Neural progenitor cell (in vitro differentiated cells): Measurements from ENCODE around the gene MYL5. TPM values are rescaled to one million over a fixed set of nuclear protein-coding genes. Genes with fewer than 3 reads are reported as not detected.

ENCODE experiments used
- DNase-seq: peaks from one replicate; pipeline ENCODE4 v3.0.0-alpha.2; 2016; ENCODE audit warnings: low spot score
- H2AFZ ChIP-seq: fragments of 200-600 bp; sonication (generic); replicated peaks from 2 replicates; pipeline ENCODE4 v1.6.1; 2016; ENCODE audit warnings: antibody characterized with exemption
- H3F3A ChIP-seq: fragments of 200-600 bp; sonication (generic); 2 replicates; pipeline ENCODE4 v1.6.1; 2016; ENCODE audit warnings: antibody characterized with exemption, low read depth
- H3K27ac ChIP-seq: fragments of 200-600 bp; sonication (generic); 2 replicates; pipeline ENCODE4 v1.5.1; 2016; ENCODE audit warnings: mild to moderate bottlenecking
- H3K27me3 ChIP-seq: fragments of 200-600 bp; sonication (generic); 2 replicates; pipeline ENCODE4 v1.6.1; 2016; ENCODE audit warnings: mild to moderate bottlenecking, moderate library complexity
- H3K36me3 ChIP-seq: fragments of 200-600 bp; sonication (generic); 2 replicates; pipeline ENCODE4 v1.5.1; 2016
- H3K4me1 ChIP-seq: fragments of 200-600 bp; sonication (generic); 2 replicates; pipeline ENCODE4 v1.6.1; 2016; ENCODE audit warnings: mixed run types
- H3K4me2 ChIP-seq: fragments of 200-600 bp; sonication (generic); 2 replicates; pipeline ENCODE4 v1.6.1; 2016
- H3K4me3 ChIP-seq: fragments of 200-600 bp; sonication (generic); 2 replicates; pipeline ENCODE4 v1.5.1; 2016
- H3K79me2 ChIP-seq: fragments of 200-600 bp; sonication (generic); 2 replicates; pipeline ENCODE4 v1.6.1; 2016; ENCODE audit warnings: low read depth
- H3K9ac ChIP-seq: fragments of 200-600 bp; sonication (generic); 2 replicates; pipeline ENCODE4 v1.6.1; 2016
- H3K9me3 ChIP-seq: fragments of 200-600 bp; sonication (generic); 2 replicates; pipeline ENCODE4 v1.5.1; 2016; ENCODE audit warnings: low read depth
- H4K20me1 ChIP-seq: fragments of 200-600 bp; sonication (generic); 2 replicates; pipeline ENCODE4 v1.6.1; 2016; ENCODE audit warnings: low read depth
- H3K27ac Mint-ChIP-seq: 3 replicates; pipeline ENCODE4 v1.8.0; 2021; ENCODE audit warnings: mixed read lengths
- H3K27me3 Mint-ChIP-seq: 2 replicates; pipeline ENCODE4 v1.8.0; 2022; ENCODE audit warnings: low read depth, mild to moderate bottlenecking, inconsistent platforms, moderate library complexity, mixed read lengths; ENCODE audit not compliant: insufficient read depth
- H3K36me3 Mint-ChIP-seq: 3 replicates; pipeline ENCODE4 v1.8.0; 2021; ENCODE audit warnings: mixed read lengths
- H3K4me1 Mint-ChIP-seq: 3 replicates; pipeline ENCODE4 v1.8.0; 2021; ENCODE audit warnings: mixed read lengths
- H3K4me3 Mint-ChIP-seq: 3 replicates; pipeline ENCODE4 v1.8.0; 2021; ENCODE audit warnings: mild to moderate bottlenecking, moderate library complexity, mixed read lengths
- H3K9me3 Mint-ChIP-seq: 3 replicates; pipeline ENCODE4 v1.8.0; 2020; ENCODE audit warnings: mixed read lengths
- EZH2 ChIP-seq: fragments of 200-600 bp; sonication (generic); IDR thresholded peaks from 2 replicates; pipeline ENCODE4 v1.6.1; 2017; ENCODE audit warnings: antibody characterized with exemption, mild to moderate bottlenecking, moderate library complexity
- EZH2phosphoT487 ChIP-seq: fragments of 200-600 bp; sonication (generic); IDR thresholded peaks from 2 replicates; pipeline ENCODE4 v1.6.1; 2017; ENCODE audit warnings: antibody characterized with exemption
- total RNA-seq: library from RNA; depleted of rRNA; stranded (reverse); fragments of >200 nt; gene quantifications from 2 replicates; pipeline ENCODE4 v1.2.3, GENCODE V29; 2015; ENCODE audit warnings: low replicate concordance
- TF ChIP-seq, protein P1 (sequence below): fragments of 200-600 bp; sonication (generic); IDR thresholded peaks from 2 replicates; pipeline ENCODE4 v1.5.1; 2017; ENCODE audit warnings: antibody characterized with exemption, mild to moderate bottlenecking

Gene MYL5
- total RNA-seq, 1 donor from 2014 or later = 0.21 TPM

DNA sequence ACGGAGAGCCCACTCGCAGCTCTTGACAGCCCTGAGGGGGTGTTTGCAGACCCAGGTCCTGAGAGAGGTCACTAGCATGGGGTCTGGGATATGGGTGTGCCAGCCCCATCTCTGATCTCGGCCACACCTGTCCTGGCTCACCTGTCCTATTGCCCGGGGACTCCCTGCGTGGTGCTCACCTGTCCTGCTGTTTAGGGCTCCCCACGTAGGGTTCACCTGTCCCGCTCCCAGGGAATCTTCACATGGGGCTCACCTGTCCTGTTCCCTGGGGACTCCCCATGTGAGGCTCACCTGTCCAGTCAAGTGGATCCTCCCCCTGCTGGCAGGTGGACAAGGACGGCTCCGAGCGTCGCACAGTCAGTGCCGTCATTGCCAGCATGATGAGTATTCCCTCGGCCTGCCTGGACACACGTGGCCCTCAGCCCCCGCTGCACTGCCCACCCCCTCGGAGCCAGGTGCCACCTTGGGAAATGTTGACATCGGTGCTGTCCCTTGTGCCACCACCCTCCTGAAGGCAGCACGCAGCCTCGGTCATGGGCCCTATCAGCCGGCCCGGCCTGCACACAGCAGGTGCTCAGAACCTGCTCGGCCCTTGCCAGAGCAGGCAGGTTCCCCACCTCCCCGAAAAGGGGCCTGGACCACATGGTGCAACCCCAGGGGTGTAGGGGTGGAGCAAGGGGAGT lies 8.3 kb downstream of the MYL5 start:
- H3K9me3 Mint-ChIP-seq = peaks cover 3% of the 10 kb centered on the region
- H3K27ac ChIP-seq = no peak overlapping the region
- H3K36me3 ChIP-seq = no peaks in the 10 kb centered on the region
- peaks cover 9% of the 10 kb centered on the region for H3K27me3 Mint-ChIP-seq
- H3K9me3 ChIP-seq = no peaks in the 10 kb centered on the region
- peak overlapping the region; percentile 38 for H3K4me3 Mint-ChIP-seq
- peaks cover 10% of the 10 kb centered on the region for H3K27me3 ChIP-seq
- no peak overlapping the region for H2AFZ ChIP-seq
- TF ChIP-seq EZH2 (no peak), EZH2phosphoT487 (no peak)
- TF ChIP-seq, protein P1, sequence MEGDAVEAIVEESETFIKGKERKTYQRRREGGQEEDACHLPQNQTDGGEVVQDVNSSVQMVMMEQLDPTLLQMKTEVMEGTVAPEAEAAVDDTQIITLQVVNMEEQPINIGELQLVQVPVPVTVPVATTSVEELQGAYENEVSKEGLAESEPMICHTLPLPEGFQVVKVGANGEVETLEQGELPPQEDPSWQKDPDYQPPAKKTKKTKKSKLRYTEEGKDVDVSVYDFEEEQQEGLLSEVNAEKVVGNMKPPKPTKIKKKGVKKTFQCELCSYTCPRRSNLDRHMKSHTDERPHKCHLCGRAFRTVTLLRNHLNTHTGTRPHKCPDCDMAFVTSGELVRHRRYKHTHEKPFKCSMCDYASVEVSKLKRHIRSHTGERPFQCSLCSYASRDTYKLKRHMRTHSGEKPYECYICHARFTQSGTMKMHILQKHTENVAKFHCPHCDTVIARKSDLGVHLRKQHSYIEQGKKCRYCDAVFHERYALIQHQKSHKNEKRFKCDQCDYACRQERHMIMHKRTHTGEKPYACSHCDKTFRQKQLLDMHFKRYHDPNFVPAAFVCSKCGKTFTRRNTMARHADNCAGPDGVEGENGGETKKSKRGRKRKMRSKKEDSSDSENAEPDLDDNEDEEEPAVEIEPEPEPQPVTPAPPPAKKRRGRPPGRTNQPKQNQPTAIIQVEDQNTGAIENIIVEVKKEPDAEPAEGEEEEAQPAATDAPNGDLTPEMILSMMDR = no peak
- H3K4me1 Mint-ChIP-seq = peaks cover 7% of the 10 kb centered on the region
- no peak overlapping the region for H3K9ac ChIP-seq
- H3K4me1 ChIP-seq = peaks cover 8% of the 10 kb centered on the region
- H3K36me3 Mint-ChIP-seq = no peaks in the 10 kb centered on the region
- no peak overlapping the region for H3K27ac Mint-ChIP-seq
- H3K4me3 ChIP-seq = no peak overlapping the region
- H4K20me1 ChIP-seq = no peaks in the 10 kb centered on the region
- H3K79me2 ChIP-seq = no peaks in the 10 kb centered on the region
- DNase-seq = no peak
- no peak overlapping the region for H3K4me2 ChIP-seq
- H3F3A ChIP-seq = peaks cover 4% of the 10 kb centered on the region

DNA sequence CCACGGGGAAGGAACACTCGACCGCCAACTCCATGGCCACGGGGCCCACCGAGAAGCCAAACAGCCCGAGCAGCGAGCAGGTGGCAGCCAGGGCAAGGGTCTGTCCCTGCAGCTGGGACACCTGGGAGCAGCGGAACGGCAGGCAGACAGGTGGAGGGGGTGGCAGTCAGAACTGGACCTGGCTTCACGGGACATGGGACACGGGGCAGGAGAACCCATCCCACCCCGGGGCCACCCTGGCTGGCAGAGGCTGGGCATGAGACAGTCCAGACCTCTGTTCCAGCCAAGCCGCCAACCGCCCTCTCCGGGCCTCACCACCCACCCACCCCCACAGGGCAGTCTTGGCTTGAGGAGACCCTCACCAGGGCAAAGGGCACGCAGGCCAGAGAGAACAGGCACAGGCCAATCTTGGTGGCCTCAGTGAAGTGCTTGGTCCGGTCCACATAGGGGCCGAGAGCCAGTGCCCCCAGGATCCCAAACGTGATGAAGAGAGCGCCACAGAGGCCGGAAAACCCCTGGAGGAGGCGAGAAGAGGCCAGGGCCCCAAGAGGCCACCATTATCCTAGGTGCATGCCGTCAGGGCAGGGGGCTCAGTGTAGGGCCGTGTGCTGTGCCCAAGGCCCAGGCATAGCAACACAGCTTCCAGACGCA lies 9.0 kb downstream of the MYL5 start:
- no peak for TF ChIP-seq EZH2
- no peak for TF ChIP-seq EZH2phosphoT487
- Histone ChIP-seq H3K4me3 (no peak overlapping the region), H4K20me1 (no peaks in the 10 kb centered on the region), H3K36me3 (no peaks in the 10 kb centered on the region), H3K9me3 (no peaks in the 10 kb centered on the region), H3K27ac (no peak overlapping the region), H3K79me2 (no peaks in the 10 kb centered on the region), H2AFZ (no peak overlapping the region), H3K4me1 (peaks cover 8% of the 10 kb centered on the region), H3K4me2 (no peak overlapping the region), H3K9ac (no peak overlapping the region), H3K27me3 (peaks cover 10% of the 10 kb centered on the region), H3F3A (peaks cover 4% of the 10 kb centered on the region)
- Mint-ChIP-seq H3K27ac (peak overlapping the region; percentile 33), H3K9me3 (peaks cover 3% of the 10 kb centered on the region), H3K27me3 (peaks cover 10% of the 10 kb centered on the region), H3K36me3 (no peaks in the 10 kb centered on the region), H3K4me1 (peaks cover 9% of the 10 kb centered on the region), H3K4me3 (no peak overlapping the region)
- DNase-seq = no peak

DNA sequence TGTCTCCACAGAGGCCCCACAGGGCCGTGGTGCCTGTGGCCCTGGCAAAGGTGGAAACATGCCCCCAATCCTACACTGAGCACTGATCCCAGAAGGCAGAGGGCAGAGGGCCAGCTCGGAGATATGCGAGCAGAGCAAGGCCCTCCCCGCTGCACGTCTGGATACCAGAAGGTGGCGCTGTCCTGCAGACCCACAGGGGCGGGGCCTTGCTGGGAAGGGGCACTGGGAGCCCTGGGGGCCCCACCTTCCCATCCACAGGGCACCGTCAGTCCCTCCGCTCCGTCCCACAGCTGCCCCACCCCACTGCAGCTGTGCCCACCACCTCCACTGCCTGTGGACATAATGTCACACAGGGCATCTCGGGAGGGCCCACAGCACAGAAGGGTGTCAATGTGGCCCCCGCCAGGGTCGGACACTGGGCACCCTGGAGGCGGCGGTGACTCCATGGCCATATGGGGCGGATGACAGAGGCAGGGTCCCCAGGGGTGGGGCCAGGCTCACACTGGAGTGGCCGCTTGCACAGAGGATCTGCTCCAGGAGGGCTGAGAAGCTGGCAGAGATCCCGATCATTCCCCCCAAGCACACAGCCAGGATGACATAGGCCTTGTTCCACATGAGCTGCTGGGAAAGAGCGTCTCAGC lies 9.8 kb downstream of the MYL5 start:
- Histone ChIP-seq H3K4me2 (no peak overlapping the region), H3K27ac (no peak overlapping the region), H3F3A (peaks cover 4% of the 10 kb centered on the region), H3K4me1 (peaks cover 8% of the 10 kb centered on the region), H3K27me3 (peaks cover 10% of the 10 kb centered on the region), H3K36me3 (no peaks in the 10 kb centered on the region), H4K20me1 (no peaks in the 10 kb centered on the region), H3K9ac (no peak overlapping the region), H3K4me3 (no peak overlapping the region), H3K79me2 (no peaks in the 10 kb centered on the region), H3K9me3 (no peaks in the 10 kb centered on the region), H2AFZ (no peak overlapping the region)
- Mint-ChIP-seq H3K9me3 (peaks cover 3% of the 10 kb centered on the region), H3K27ac (no peak overlapping the region), H3K27me3 (peaks cover 10% of the 10 kb centered on the region), H3K36me3 (no peaks in the 10 kb centered on the region), H3K4me3 (no peak overlapping the region), H3K4me1 (peaks cover 9% of the 10 kb centered on the region)
- TF ChIP-seq EZH2phosphoT487 = no peak
- TF ChIP-seq, protein P1 = peak; percentile 85
- no peak for TF ChIP-seq EZH2
- DNase-seq = peak; percentile 90
